Activated naive CD4-positive, alpha-beta T cell treated with anti-CD3 and anti-CD28 coated beads, Interleukin-2, amount 10 ng/mL, durations not matched to agents 7 days and 5 days (primary cell): ENCODE data around the gene RABEPK.
A peak's percentile ranks its signal among the peaks of the same experiment; 100 is the strongest.
"Not testable (repeated sequence)": the region's sequence is repeated elsewhere in the genome, so short reads cannot be mapped to it uniquely, and the experiment has no call there.

Experiments
- CTCF ChIA-PET: fragments of 350-600 bp; sonication (Branson Sonifier 250); formaldehyde crosslinking; loops from one replicate; lab custom pipeline; 2021; ENCODE audit warnings: antibody characterized with exemption; lab: Charles Lee
- DNase-seq: peaks from one replicate; pipeline ENCODE4 v3.0.0-alpha.2; 2020
- H3K27ac Mint-ChIP-seq: one replicate; pipeline ENCODE4 v1.8.0; 2021; ENCODE audit warnings: mild to moderate bottlenecking, moderate library complexity, mixed read lengths
- H3K27me3 Mint-ChIP-seq: one replicate; pipeline ENCODE4 v1.8.0; 2021; ENCODE audit warnings: mild to moderate bottlenecking, mixed read lengths
- H3K36me3 Mint-ChIP-seq: one replicate; pipeline ENCODE4 v1.8.0; 2021; ENCODE audit warnings: mixed read lengths
- H3K4me1 Mint-ChIP-seq: one replicate; pipeline ENCODE4 v1.8.0; 2021; ENCODE audit warnings: mixed read lengths
- H3K4me3 Mint-ChIP-seq: one replicate; pipeline ENCODE4 v1.8.0; 2021; ENCODE audit warnings: mild to moderate bottlenecking, moderate library complexity, mixed read lengths
- H3K9me3 Mint-ChIP-seq: one replicate; pipeline ENCODE4 v1.8.0; 2021; ENCODE audit warnings: mixed read lengths

RABEPK gene

GRCh38 chr9:125227761-125228160 lies 27.4 kb downstream of the RABEPK start:
- H3K4me3 Mint-ChIP-seq: no peak overlapping the region
- peaks cover 6% of the 10 kb centered on the region for H3K36me3 Mint-ChIP-seq
- H3K9me3 Mint-ChIP-seq: no peaks in the 10 kb centered on the region
- CTCF ChIA-PET: no interaction called here
- DNase-seq: no peak
- H3K4me1 Mint-ChIP-seq: no peaks in the 10 kb centered on the region
- no peak overlapping the region for H3K27ac Mint-ChIP-seq
- H3K27me3 Mint-ChIP-seq: no peaks in the 10 kb centered on the region

- CTCF ChIA-PET: interaction anchor here (0.6 kb wide), 1 partner anchor 438 kb away, joined by 3 read pairs; no protein-coding TSS in a partner anchor
- Mint-ChIP-seq H3K27me3 (no peaks in the 10 kb centered on the region), H3K4me3 (no peak overlapping the region), H3K36me3 (peaks cover 48% of the 10 kb centered on the region), H3K4me1 (peaks cover 34% of the 10 kb centered on the region), H3K27ac (no peak overlapping the region), H3K9me3 (no peaks in the 10 kb centered on the region)
- DNase-seq: no peak
Measured at GRCh38 chr9:125233678-125234077, 33.3 kb downstream of the RABEPK start.

GRCh38 chr9:125234099-125234498 lies 33.8 kb downstream of the RABEPK start:
- not testable (repeated sequence) for DNase-seq, H3K27ac Mint-ChIP-seq, H3K9me3 Mint-ChIP-seq, H3K4me3 Mint-ChIP-seq, H3K27me3 Mint-ChIP-seq
- Mint-ChIP-seq H3K36me3 (peaks cover 52% of the 10 kb centered on the region), H3K4me1 (peaks cover 38% of the 10 kb centered on the region)
- CTCF ChIA-PET: interaction anchor here (0.6 kb wide), 1 partner anchor 438 kb away, joined by 3 read pairs; no protein-coding TSS in a partner anchor

- H3K27me3 Mint-ChIP-seq: peaks cover under 1% of the 10 kb centered on the region
- no peak overlapping the region for H3K27ac Mint-ChIP-seq
- peak overlapping the region; percentile 26 for H3K4me3 Mint-ChIP-seq
- CTCF ChIA-PET: interaction anchor here (0.9 kb wide), 1 partner anchor 125 kb away, joined by 4 read pairs; no protein-coding TSS in a partner anchor
- DNase-seq: no peak
- H3K9me3 Mint-ChIP-seq: no peaks in the 10 kb centered on the region
- peaks cover 50% of the 10 kb centered on the region for H3K4me1 Mint-ChIP-seq
- H3K36me3 Mint-ChIP-seq: peaks cover 67% of the 10 kb centered on the region
Measured at GRCh38 chr9:125235804-125236519, 35.6 kb downstream of the RABEPK start.

GRCh38 chr9:125236520-125237159 lies 36.3 kb downstream of the RABEPK start:
- H3K27ac Mint-ChIP-seq, H3K9me3 Mint-ChIP-seq, H3K27me3 Mint-ChIP-seq, DNase-seq: not testable (repeated sequence)
- H3K4me3 Mint-ChIP-seq: peak overlapping the region; percentile 26
- peaks cover 70% of the 10 kb centered on the region for H3K36me3 Mint-ChIP-seq
- CTCF ChIA-PET: interaction anchor here (1.5 kb wide), 1 partner anchor 139 kb away, joined by 3 read pairs; no protein-coding TSS in a partner anchor
- H3K4me1 Mint-ChIP-seq: peaks cover 50% of the 10 kb centered on the region

GRCh38 chr9:125238127-125238914 lies 38.0 kb downstream of the RABEPK start:
- Mint-ChIP-seq H3K4me1 (peaks cover 58% of the 10 kb centered on the region), H3K36me3 (peaks cover 68% of the 10 kb centered on the region)

GRCh38 chr9:125238915-125239446 lies 38.6 kb downstream of the RABEPK start:
- Mint-ChIP-seq H3K9me3 (no peaks in the 10 kb centered on the region), H3K4me3 (peak overlapping the region; percentile 84), H3K27ac (peak overlapping the region; percentile 2), H3K36me3 (peaks cover 63% of the 10 kb centered on the region), H3K4me1 (peaks cover 58% of the 10 kb centered on the region), H3K27me3 (peaks cover 4% of the 10 kb centered on the region)
- CTCF ChIA-PET: no interaction called here
- no peak for DNase-seq

More at GRCh38 chr9:125238127-125238914, 38.0 kb downstream of the RABEPK start:
- CTCF ChIA-PET: interaction anchor here (1.5 kb wide), 1 partner anchor 137 kb away, joined by 3 read pairs; no protein-coding TSS in a partner anchor
- Mint-ChIP-seq H3K27ac (peak overlapping the region; percentile 2), H3K9me3 (no peaks in the 10 kb centered on the region), H3K4me3 (peak overlapping the region; percentile 84), H3K27me3 (peaks cover 4% of the 10 kb centered on the region)
- DNase-seq: no peak

GRCh38 chr9:125239631-125240597 lies 39.6 kb downstream of the RABEPK start:
- no peak for DNase-seq
- Mint-ChIP-seq H3K9me3 (no peaks in the 10 kb centered on the region), H3K36me3 (peaks cover 59% of the 10 kb centered on the region), H3K4me1 (peaks cover 58% of the 10 kb centered on the region), H3K27me3 (peaks cover 4% of the 10 kb centered on the region), H3K27ac (peak overlapping the region; percentile 95), H3K4me3 (peak overlapping the region; percentile 84)
- CTCF ChIA-PET: interaction anchor here (2.1 kb wide), 1 partner anchor 21 kb away, joined by 9 read pairs; the partner anchor contains the start of gene GAPVD1

- H3K27ac Mint-ChIP-seq: peak overlapping the region; percentile 95
- peak; percentile 66 for DNase-seq
- H3K27me3 Mint-ChIP-seq: peaks cover 4% of the 10 kb centered on the region
- CTCF ChIA-PET: interaction anchor here (2.1 kb wide), 1 partner anchor 20 kb away, joined by 9 read pairs; the partner anchor contains the start of gene GAPVD1
- H3K9me3 Mint-ChIP-seq: no peaks in the 10 kb centered on the region
- H3K4me3 Mint-ChIP-seq: peak overlapping the region; percentile 84
- H3K4me1 Mint-ChIP-seq: peaks cover 53% of the 10 kb centered on the region
- peaks cover 52% of the 10 kb centered on the region for H3K36me3 Mint-ChIP-seq
Measured at GRCh38 chr9:125240649-125240999, 40.3 kb downstream of the RABEPK start.

GRCh38 chr9:125241000-125241862 lies 40.9 kb downstream of the RABEPK start, which contains the start of gene HSPA5:
Gene HSPA5, minus strand, starts transcription at chr9:125241343. Its CDS starts 217 bp downstream, at chr9:125241126.
- Mint-ChIP-seq H3K27ac (peak within 1 kb of the TSS; percentile 95), H3K9me3 (no peaks in the 10 kb centered on the region), H3K36me3 (peaks cover 46% of the 10 kb centered on the region), H3K4me3 (peak within 1 kb of the TSS; percentile 84), H3K4me1 (peaks cover 48% of the 10 kb centered on the region), H3K27me3 (peaks cover 4% of the 10 kb centered on the region)
- CTCF ChIA-PET: interaction anchor here (2.1 kb wide), 1 partner anchor 20 kb away, joined by 9 read pairs; the partner anchor contains the start of gene GAPVD1
- DNase-seq: peak; percentile 100

- CTCF ChIA-PET: interaction anchor here (2.1 kb wide), 1 partner anchor 19 kb away, joined by 9 read pairs; the partner anchor contains the start of gene GAPVD1
- peak overlapping the region; percentile 84 for H3K4me3 Mint-ChIP-seq
- H3K9me3 Mint-ChIP-seq: no peaks in the 10 kb centered on the region
- H3K27ac Mint-ChIP-seq: peak overlapping the region; percentile 95
- H3K27me3 Mint-ChIP-seq: peaks cover 4% of the 10 kb centered on the region
- H3K36me3 Mint-ChIP-seq: peaks cover 37% of the 10 kb centered on the region
- H3K4me1 Mint-ChIP-seq: peaks cover 40% of the 10 kb centered on the region
- no peak for DNase-seq
Measured at GRCh38 chr9:125241863-125242739, 41.8 kb downstream of the RABEPK start.
